ENCODE data around the gene HNF1A.

The HNF1A gene

GRCh38 chr12:120988658-120989057, 10.3 kb downstream of the HNF1A start:
- DNase-seq (ENCODE audit: low spot score) = no peak

GRCh38 chr12:120989687-120990086, 11.3 kb downstream of the HNF1A start:
- DNase-seq (ENCODE audit: low spot score) = no peak

- DNase-seq (ENCODE audit: low spot score) = no peak
Observed at GRCh38 chr12:120990487-120991055, 12.2 kb downstream of the HNF1A start.

GRCh38 chr12:120991965-120992364, 13.6 kb downstream of the HNF1A start:
- DNase-seq (ENCODE audit: low spot score) = no peak

- DNase-seq (ENCODE audit: low spot score) = no peak
Observed at GRCh38 chr12:120992989-120993388, 14.6 kb downstream of the HNF1A start.

GRCh38 chr12:120993496-120993895, 15.2 kb downstream of the HNF1A start:
- DNase-seq (ENCODE audit: low spot score) = no peak

- no peak for DNase-seq (ENCODE audit: low spot score)
Observed at GRCh38 chr12:120994059-120994458, 15.7 kb downstream of the HNF1A start.

- no peak for DNase-seq (ENCODE audit: low spot score)
Observed at GRCh38 chr12:120994589-120995337, 16.4 kb downstream of the HNF1A start.

- no peak for DNase-seq (ENCODE audit: low spot score)
Observed at GRCh38 chr12:120996133-120996746, 17.9 kb downstream of the HNF1A start.

- no peak for DNase-seq (ENCODE audit: low spot score)
Observed at GRCh38 chr12:120997448-120997847, 19.1 kb downstream of the HNF1A start.

GRCh38 chr12:120998435-120998834, 20.1 kb downstream of the HNF1A start:
- DNase-seq (ENCODE audit: low spot score) = no peak

- DNase-seq (ENCODE audit: low spot score) = no peak
Observed at GRCh38 chr12:120999191-121000120, 21.1 kb downstream of the HNF1A start.

- DNase-seq (ENCODE audit: low spot score) = no peak
Observed at GRCh38 chr12:121000530-121000929, 22.2 kb downstream of the HNF1A start.

GRCh38 chr12:121001060-121001459, 22.7 kb downstream of the HNF1A start:
- no peak for DNase-seq (ENCODE audit: low spot score)

GRCh38 chr12:121001841-121002483, 23.6 kb downstream of the HNF1A start:
- DNase-seq (ENCODE audit: low spot score) = no peak

- no peak for DNase-seq (ENCODE audit: low spot score)
Observed at GRCh38 chr12:121003650-121004049, 25.3 kb downstream of the HNF1A start.

GRCh38 chr12:121004253-121004815, 26.0 kb downstream of the HNF1A start:
- no peak for DNase-seq (ENCODE audit: low spot score)

- DNase-seq (ENCODE audit: low spot score) = peak; percentile 19
Observed at GRCh38 chr12:121005346-121005815, 27.0 kb downstream of the HNF1A start.

- DNase-seq (ENCODE audit: low spot score) = no peak
Observed at GRCh38 chr12:121008347-121009098, 30.2 kb downstream of the HNF1A start.

GRCh38 chr12:121009741-121010140, 31.4 kb downstream of the HNF1A start:
- no peak for DNase-seq (ENCODE audit: low spot score)

- no peak for DNase-seq (ENCODE audit: low spot score)
Observed at GRCh38 chr12:121010860-121011259, 32.5 kb downstream of the HNF1A start.

Data from germinal center (tissue), 1 donor.